ENCODE measurements around the gene OR5W2. TPM values are rescaled to one million over a fixed set of nuclear protein-coding genes. Genes with fewer than 3 reads are reported as not detected.

Gene OR5W2
- not detected for total RNA-seq

DNA sequence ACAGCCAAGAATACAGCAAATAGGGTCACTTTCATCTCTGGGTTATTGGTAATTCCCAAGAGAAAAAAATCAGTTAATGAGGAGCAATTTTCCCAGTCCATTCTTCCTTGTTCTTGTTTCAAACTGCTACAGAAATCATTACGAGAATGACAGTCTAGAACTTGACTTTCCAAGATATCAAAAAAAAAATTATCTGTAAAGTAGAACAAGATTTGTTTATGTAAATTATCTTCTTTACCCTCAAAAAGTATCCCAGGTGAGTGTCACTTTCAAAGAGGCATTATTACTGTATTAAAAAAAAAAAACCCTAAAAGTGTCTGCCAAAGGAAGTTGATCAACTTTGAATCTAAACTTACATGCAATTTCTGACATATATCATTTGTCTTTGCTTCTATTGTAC is at the start of gene OR5W2:
OR5W2 (minus strand) TSS at position 101 of the 400 bp plus-strand sequence; CDS start at position 101, 0 bp downstream.
- TF ChIP-seq CTCF (IDR thresholded peaks at IDR 0.05; ENCODE audit: low read depth): no peak

- TF ChIP-seq CTCF (IDR thresholded peaks at IDR 0.05; ENCODE audit: low read depth): no peak
Observed at GRCh38 chr11:55956521-55956920, 42.1 kb upstream of the OR5W2 start.

DNA sequence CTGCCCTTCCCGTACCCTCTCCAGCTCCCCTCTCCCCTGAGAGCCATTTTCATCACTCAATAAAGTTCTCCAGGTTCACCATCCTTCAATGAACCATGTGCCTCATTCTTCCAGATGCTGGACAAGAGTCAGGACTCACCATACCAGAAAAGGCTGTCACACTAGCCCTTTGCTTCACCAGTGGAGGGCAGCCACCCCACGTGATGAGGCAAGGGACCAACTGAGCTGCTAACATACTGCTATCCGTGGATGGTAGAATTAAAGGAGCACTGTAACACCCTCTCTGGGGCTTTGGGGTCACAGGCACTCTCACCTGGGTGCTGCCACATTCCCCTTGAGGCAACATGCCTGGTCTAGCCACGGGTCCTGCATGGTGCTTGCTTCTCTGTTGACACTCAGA is 34.9 kb upstream of the OR5W2 start:
- no peak for TF ChIP-seq CTCF (IDR thresholded peaks at IDR 0.05; ENCODE audit: low read depth)

GRCh38 chr11:55942785-55943392 is 28.5 kb upstream of the OR5W2 start:
- no peak for TF ChIP-seq CTCF (IDR thresholded peaks at IDR 0.05; ENCODE audit: low read depth)

DNA sequence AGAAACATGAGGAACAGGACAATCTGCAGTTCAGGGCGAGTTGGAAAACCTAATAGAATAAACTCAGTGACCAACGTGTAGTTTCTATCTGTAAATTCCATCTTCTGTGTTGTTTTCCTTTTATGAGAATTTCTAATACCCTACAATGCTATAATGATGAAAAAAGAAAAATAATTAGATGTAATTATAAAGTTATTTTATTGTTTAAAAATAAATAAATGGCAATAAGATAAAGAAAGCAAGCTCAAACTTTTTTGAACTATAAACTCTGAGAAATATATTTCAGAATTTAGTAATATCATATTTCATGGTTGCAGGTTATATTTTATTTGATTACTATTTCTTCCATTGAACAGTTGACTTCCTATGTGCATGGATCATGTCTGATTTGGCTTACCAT is 21.9 kb upstream of the OR5W2 start, which contains the start of gene OR5I1:
OR5I1 (minus strand) TSS at position 101 of the 400 bp plus-strand sequence; CDS start at position 101, 0 bp downstream.
- no peak for TF ChIP-seq CTCF (IDR thresholded peaks at IDR 0.05; ENCODE audit: low read depth)

- TF ChIP-seq CTCF (IDR thresholded peaks at IDR 0.05; ENCODE audit: low read depth): no peak
Observed at GRCh38 chr11:55920537-55920936, 6.2 kb upstream of the OR5W2 start.

DNA sequence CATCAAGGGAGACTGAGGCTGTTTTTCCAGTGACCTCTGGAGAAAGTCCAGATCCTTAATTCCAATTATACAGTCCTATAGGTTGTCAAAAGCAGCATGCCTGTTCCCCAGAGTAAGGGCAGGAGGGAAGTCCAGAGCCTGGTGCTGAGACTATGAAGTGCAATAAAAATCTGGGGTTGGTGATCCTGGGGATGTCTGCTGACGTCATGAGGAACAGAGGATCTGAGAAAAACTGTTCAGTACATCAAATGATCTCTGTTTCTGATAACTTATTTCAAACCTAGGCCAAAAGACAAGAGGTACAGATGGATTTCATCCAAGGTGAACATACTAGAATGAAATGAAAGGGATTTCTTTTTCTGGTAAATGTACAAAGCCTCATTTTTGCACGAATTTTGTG is 12.1 kb downstream of the OR5W2 start:
- no peak for TF ChIP-seq CTCF (IDR thresholded peaks at IDR 0.05; ENCODE audit: low read depth)
